ENCODE measurements around the gene SP140.

The SP140 gene

DNA sequence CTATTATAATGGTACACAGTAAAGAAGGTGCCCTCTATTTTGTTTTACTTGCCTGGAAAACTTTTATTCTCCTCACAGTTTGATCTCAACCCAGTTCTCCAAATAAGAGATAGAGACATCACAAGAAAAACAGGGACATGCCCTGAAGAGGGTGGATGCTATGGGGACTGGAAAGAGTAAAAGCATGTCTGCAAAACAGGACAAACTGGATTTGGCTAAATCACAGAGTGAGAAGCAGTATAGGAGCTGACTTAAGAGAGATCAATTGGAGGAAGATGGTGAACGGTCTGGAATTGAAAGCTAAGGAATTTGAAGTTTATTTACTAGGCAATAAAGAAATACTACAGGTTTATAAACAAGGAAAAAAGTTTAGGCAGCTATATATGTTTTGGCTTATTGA is 134.5 kb downstream of the SP140 start:
- DNase-seq (ENCODE audit: low read depth in 1 of 2, low spot score in 1 of 2) = no peak

DNA sequence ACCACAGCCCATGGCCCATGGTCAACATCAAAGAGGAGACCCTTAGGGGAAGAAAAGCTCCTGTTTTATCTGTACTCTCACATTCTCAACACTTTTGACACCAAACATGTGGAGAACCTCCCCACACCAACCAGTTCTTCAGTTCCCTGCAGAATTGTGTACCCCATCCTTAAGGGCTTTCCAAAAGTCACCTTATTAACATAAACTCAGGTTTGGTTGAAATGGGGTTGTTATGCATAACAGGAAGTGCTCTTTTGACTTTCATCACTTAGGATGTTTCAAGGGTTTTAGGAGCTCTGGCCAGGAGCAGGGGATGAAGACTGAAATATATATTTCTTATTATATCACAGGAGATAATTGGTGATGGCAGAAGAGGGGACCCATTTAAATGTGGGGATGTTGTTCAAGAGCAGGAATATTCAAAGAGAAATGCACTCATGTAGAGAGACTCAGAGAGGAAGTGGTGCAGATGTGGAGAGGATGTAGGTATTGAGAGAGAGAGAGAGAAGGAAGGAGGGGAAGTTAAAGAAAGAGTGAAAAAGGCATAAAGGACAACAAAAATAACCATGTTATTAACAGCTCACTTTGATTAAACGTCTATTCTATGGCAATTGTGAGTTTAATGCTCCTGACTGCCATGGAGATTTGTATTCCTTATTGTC is 136.6 kb downstream of the SP140 start:
- no peak for DNase-seq (ENCODE audit: low read depth in 1 of 2, low spot score in 1 of 2)

All from activated CD4-positive, alpha-beta T cell treated with anti-CD3 and anti-CD28 coated beads, Interleukin-2, amount 50 U/mL, for 24 hours (primary cell).